Keratinocyte (primary cell): ENCODE measurements around the gene TMEM45A.

Experiments used
- EZH2 ChIP-seq: IDR thresholded peaks from one replicate; pipeline ENCODE4 v1.6.1; 2012; ENCODE audit warnings: inconsistent platforms, mild to moderate bottlenecking, low read length, moderate library complexity
- TF ChIP-seq, protein P1 (sequence below), 3 experiments: IDR thresholded peaks in 1 of 3; conservative IDR thresholded peaks in 1 of 3; optimal IDR thresholded peaks in 1 of 3; 2 replicates in 2 of 3; 3 replicates in 1 of 3; pipeline versions ENCODE3 to v1.5.1; 2011; ENCODE audit warnings: low read length in 3 of 3, mild to moderate bottlenecking in 3 of 3, moderate library complexity in 2 of 3, control low read depth in 1 of 3, inconsistent platforms in 1 of 3; ENCODE audit not compliant: insufficient read depth in 2 of 3; ENCODE audit errors: extremely low read depth in 1 of 3

DNA sequence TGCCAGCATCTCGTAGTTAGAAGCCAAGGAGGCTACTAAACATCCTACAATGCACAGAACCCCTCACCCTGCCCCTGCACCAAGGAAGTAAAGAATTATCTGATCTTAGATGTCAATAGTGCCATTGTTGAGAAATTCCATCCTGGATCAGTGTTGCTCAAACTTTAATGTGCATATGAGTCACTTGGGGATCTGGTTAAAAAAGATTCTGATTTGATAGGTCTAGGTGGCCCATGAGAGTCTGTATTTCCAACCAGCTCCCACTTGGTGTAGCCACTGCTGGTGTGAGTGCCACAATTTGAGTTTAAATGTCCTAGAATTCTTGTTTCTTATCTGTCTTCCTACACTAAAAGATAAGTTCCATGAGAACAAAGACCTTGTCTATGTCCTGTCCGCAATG lies 43.7 kb downstream of the TMEM45A start:
- TF ChIP-seq, protein P1, sequence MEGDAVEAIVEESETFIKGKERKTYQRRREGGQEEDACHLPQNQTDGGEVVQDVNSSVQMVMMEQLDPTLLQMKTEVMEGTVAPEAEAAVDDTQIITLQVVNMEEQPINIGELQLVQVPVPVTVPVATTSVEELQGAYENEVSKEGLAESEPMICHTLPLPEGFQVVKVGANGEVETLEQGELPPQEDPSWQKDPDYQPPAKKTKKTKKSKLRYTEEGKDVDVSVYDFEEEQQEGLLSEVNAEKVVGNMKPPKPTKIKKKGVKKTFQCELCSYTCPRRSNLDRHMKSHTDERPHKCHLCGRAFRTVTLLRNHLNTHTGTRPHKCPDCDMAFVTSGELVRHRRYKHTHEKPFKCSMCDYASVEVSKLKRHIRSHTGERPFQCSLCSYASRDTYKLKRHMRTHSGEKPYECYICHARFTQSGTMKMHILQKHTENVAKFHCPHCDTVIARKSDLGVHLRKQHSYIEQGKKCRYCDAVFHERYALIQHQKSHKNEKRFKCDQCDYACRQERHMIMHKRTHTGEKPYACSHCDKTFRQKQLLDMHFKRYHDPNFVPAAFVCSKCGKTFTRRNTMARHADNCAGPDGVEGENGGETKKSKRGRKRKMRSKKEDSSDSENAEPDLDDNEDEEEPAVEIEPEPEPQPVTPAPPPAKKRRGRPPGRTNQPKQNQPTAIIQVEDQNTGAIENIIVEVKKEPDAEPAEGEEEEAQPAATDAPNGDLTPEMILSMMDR (optimal IDR thresholded peaks at IDR 0.05 in 1 of 3, IDR thresholded peaks at IDR 0.05 in 1 of 3, conservative IDR thresholded peaks at IDR 0.05 in 1 of 3; ENCODE audit: extremely low read depth in 1 of 3, insufficient read depth in 2 of 3, low read length in 3 of 3): no peak
- no peak for TF ChIP-seq EZH2
